GM23338 (cell line): ENCODE results near the gene YPEL3. TPM values are rescaled to one million over a fixed set of nuclear protein-coding genes. Genes with fewer than 3 reads are reported as not detected.

Source experiments
- ATAC-seq: fragments of 200-7000 bp; cut with Tn5 transposase; 3 replicates; pipeline ENCODE4 v1.9.1; 2020
- DNase-seq: peaks from one replicate; pipeline ENCODE4 v3.0.0-alpha.2; 2015; ENCODE audit warnings: low spot score
- H2AFZ ChIP-seq: fragments of 200-600 bp; sonication (generic); 2 replicates; pipeline ENCODE4 v1.8.0; 2016; ENCODE audit warnings: antibody characterized with exemption, mild to moderate bottlenecking, moderate library complexity
- H3F3A ChIP-seq: fragments of 200-600 bp; sonication (generic); replicated peaks from 2 replicates; pipeline ENCODE4 v1.8.0; 2017; ENCODE audit warnings: antibody characterized with exemption, mixed run types, low read depth
- H3K27ac ChIP-seq: fragments of 200-600 bp; sonication (generic); 2 replicates; pipeline ENCODE4 v1.6.1; 2016; ENCODE audit warnings: low read depth
- H3K27me3 ChIP-seq: fragments of 200-600 bp; sonication (generic); 2 replicates; pipeline ENCODE4 v1.8.0; 2016; ENCODE audit warnings: mild to moderate bottlenecking, mixed run types, moderate library complexity; ENCODE audit not compliant: insufficient read depth
- H3K36me3 ChIP-seq: fragments of 200-600 bp; sonication (generic); 2 replicates; pipeline ENCODE4 v1.8.0; 2016; ENCODE audit warnings: mild to moderate bottlenecking; ENCODE audit not compliant: insufficient read depth
- H3K4me1 ChIP-seq: fragments of 200-600 bp; sonication (generic); 2 replicates; pipeline ENCODE4 v1.8.0; 2016; ENCODE audit warnings: mild to moderate bottlenecking, moderate library complexity; ENCODE audit not compliant: insufficient read depth
- H3K4me2 ChIP-seq: fragments of 200-600 bp; sonication (generic); 2 replicates; pipeline ENCODE4 v1.7.1; 2017; ENCODE audit warnings: mixed run types
- H3K4me3 ChIP-seq: fragments of 200-600 bp; sonication (generic); 2 replicates; pipeline ENCODE4 v1.6.1; 2016; ENCODE audit warnings: mixed run types
- H3K79me2 ChIP-seq: fragments of 200-600 bp; sonication (generic); replicated peaks from 2 replicates; pipeline ENCODE4 v1.8.0; 2017; ENCODE audit warnings: mild to moderate bottlenecking; ENCODE audit not compliant: insufficient read depth
- H3K9me2 ChIP-seq: fragments of 200-600 bp; sonication (generic); 2 replicates; pipeline ENCODE4 v1.8.0; 2017; ENCODE audit not compliant: insufficient read depth
- H4K20me1 ChIP-seq: fragments of 200-600 bp; sonication (generic); replicated peaks from 2 replicates; pipeline ENCODE4 v1.8.0; 2017; ENCODE audit warnings: mild to moderate bottlenecking; ENCODE audit not compliant: insufficient read depth
- H3K27ac Mint-ChIP-seq: 2 replicates; pipeline ENCODE4 v1.8.0; 2020; ENCODE audit warnings: inconsistent platforms, mild to moderate bottlenecking, moderate library complexity, mixed read lengths
- H3K27me3 Mint-ChIP-seq: 3 replicates; pipeline ENCODE4 v1.8.0; 2022; ENCODE audit warnings: low read depth, mild to moderate bottlenecking, moderate library complexity, mixed read lengths, inconsistent platforms; ENCODE audit not compliant: insufficient read depth, poor library complexity
- H3K36me3 Mint-ChIP-seq: 3 replicates; pipeline ENCODE4 v1.8.0; 2021; ENCODE audit warnings: low read depth, mild to moderate bottlenecking, inconsistent platforms, moderate library complexity, mixed read lengths
- H3K4me1 Mint-ChIP-seq: 3 replicates; pipeline ENCODE4 v1.8.0; 2020; ENCODE audit warnings: mild to moderate bottlenecking, inconsistent platforms, mixed read lengths
- H3K4me3 Mint-ChIP-seq: 3 replicates; pipeline ENCODE4 v1.8.0; 2021; ENCODE audit warnings: moderate library complexity, mild to moderate bottlenecking, inconsistent platforms, mixed read lengths
- H3K9me3 Mint-ChIP-seq: 3 replicates; pipeline ENCODE4 v1.8.0; 2020; ENCODE audit warnings: moderate library complexity, mild to moderate bottlenecking, inconsistent platforms, mixed read lengths
- CREB1 ChIP-seq: fragments of 250-450 bp; sonication (Bioruptor Pico); IDR thresholded peaks from 2 replicates; pipeline ENCODE4 v1.5.0; 2020; ENCODE audit warnings: low read depth, mild to moderate bottlenecking, moderate library complexity
- ETS1 ChIP-seq: IDR thresholded peaks from 2 replicates; pipeline ENCODE4 v1.6.1; 2016; ENCODE audit warnings: antibody characterized with exemption
- EZH2 ChIP-seq: fragments of 200-600 bp; sonication (generic); IDR thresholded peaks from one replicate; pipeline ENCODE4 v1.8.0; 2017; ENCODE audit warnings: antibody characterized with exemption, mild to moderate bottlenecking, low read depth; ENCODE audit not compliant: unreplicated experiment
- EZH2phosphoT487 ChIP-seq: fragments of 200-600 bp; sonication (generic); IDR thresholded peaks from one replicate; pipeline ENCODE4 v1.8.1; 2018; ENCODE audit warnings: antibody characterized with exemption; ENCODE audit not compliant: unreplicated experiment
- JUNB ChIP-seq: IDR thresholded peaks from one replicate; pipeline ENCODE4 v1.6.1; 2016; ENCODE audit warnings: antibody characterized with exemption; ENCODE audit not compliant: unreplicated experiment
- NANOG ChIP-seq: IDR thresholded peaks from 2 replicates; pipeline ENCODE4 v1.6.1; 2016; ENCODE audit warnings: antibody characterized with exemption, borderline replicate concordance
- POLR2AphosphoS5 ChIP-seq: IDR thresholded peaks from 2 replicates; pipeline ENCODE4 v1.6.1; 2016; ENCODE audit warnings: antibody characterized with exemption, low read depth
- STAT1 ChIP-seq: IDR thresholded peaks from one replicate; pipeline ENCODE4 v1.6.1; 2016; ENCODE audit warnings: antibody characterized with exemption; ENCODE audit not compliant: unreplicated experiment
- ZNF331 ChIP-seq: fragments of 250-450 bp; sonication (Bioruptor Pico); IDR thresholded peaks from 2 replicates; pipeline ENCODE4 v1.5.0; 2020; ENCODE audit warnings: low read depth, mild to moderate bottlenecking, moderate library complexity
- polyA plus RNA-seq: library from polyadenylated mRNA; unstranded; fragments of >200 nt; fragmentation: Nextera tagmentation; extraction: Ambion mirVana; gene quantifications from 2 replicates; pipeline ENCODE4 v1.2.1, GENCODE V29; 2016
- total RNA-seq: library from RNA; depleted of rRNA; stranded (reverse); fragments of >200 nt; shearing (Covaris generic); gene quantifications from 2 replicates; pipeline ENCODE4 v1.2.3, GENCODE V29; 2014
- TF ChIP-seq, protein P1 (sequence below): fragments of 250-450 bp; sonication (Bioruptor Pico); IDR thresholded peaks from 2 replicates; pipeline ENCODE4 v1.5.0; 2020; ENCODE audit warnings: mild to moderate bottlenecking, moderate library complexity
- TF ChIP-seq, protein P2 (sequence below): IDR thresholded peaks from one replicate; pipeline ENCODE4 v1.6.1; 2018; ENCODE audit warnings: antibody characterized with exemption; ENCODE audit not compliant: unreplicated experiment
- TF ChIP-seq, protein P3 (sequence below), 2 experiments: fragments of 200-600 bp in 1 of 2; sonication (generic) in 1 of 2; conservative IDR thresholded peaks; 2 replicates each; pipeline versions ENCODE4 v1.5.1 to v1.6.1; 2016 to 2017; ENCODE audit warnings: antibody characterized with exemption in 2 of 2, low read depth in 2 of 2, mild to moderate bottlenecking in 2 of 2, moderate library complexity in 1 of 2

YPEL3 gene
- total and polyA plus RNA-seq, 2 experiments from 2014 or later: 27.8 to 86.1 TPM

DNA sequence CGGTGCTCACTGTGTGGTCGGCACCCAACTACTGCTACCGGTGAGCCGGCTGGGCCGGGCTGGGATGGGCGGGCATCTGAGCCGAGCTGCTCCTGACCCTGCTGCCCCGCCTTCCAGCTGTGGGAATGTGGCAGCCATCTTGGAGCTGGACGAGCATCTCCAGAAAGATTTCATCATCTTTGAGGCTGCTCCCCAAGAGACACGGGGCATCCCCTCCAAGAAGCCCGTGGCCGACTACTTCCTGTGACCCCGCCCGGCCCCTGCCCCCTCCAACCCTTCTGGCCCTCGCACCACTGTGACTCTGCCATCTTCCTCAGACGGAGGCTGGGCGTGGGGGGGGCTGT is 11.2 kb downstream of the YPEL3 start:
- 0 out of 2 replicates have a peak, but pooled peaks cover 2% of the 10 kb centered on the region for H3F3A ChIP-seq
- H3K36me3 Mint-ChIP-seq: peaks cover 55% of the 10 kb centered on the region
- H3K27me3 Mint-ChIP-seq: peaks cover 19% of the 10 kb centered on the region
- H4K20me1 ChIP-seq: peaks cover 4% of the 10 kb centered on the region
- no peak for ATAC-seq
- no peak for DNase-seq
- H3K4me3 Mint-ChIP-seq: no peak overlapping the region
- no peak overlapping the region for H3K4me3 ChIP-seq
- peaks cover 6% of the 10 kb centered on the region; the same call in 1 of the 2 replicates for H3K4me1 ChIP-seq
- H3K4me2 ChIP-seq: no peak overlapping the region
- no peak overlapping the region for H2AFZ ChIP-seq
- H3K9me2 ChIP-seq: no peaks in the 10 kb centered on the region
- H3K27me3 ChIP-seq: no peaks in the 10 kb centered on the region
- no peak overlapping the region for H3K27ac Mint-ChIP-seq
- no peaks in the 10 kb centered on the region; the same call in 2 of the 3 replicates for H3K9me3 Mint-ChIP-seq
- peaks cover 10% of the 10 kb centered on the region for H3K79me2 ChIP-seq
- no peak for TF ChIP-seq EZH2phosphoT487
- TF ChIP-seq, protein P1, sequence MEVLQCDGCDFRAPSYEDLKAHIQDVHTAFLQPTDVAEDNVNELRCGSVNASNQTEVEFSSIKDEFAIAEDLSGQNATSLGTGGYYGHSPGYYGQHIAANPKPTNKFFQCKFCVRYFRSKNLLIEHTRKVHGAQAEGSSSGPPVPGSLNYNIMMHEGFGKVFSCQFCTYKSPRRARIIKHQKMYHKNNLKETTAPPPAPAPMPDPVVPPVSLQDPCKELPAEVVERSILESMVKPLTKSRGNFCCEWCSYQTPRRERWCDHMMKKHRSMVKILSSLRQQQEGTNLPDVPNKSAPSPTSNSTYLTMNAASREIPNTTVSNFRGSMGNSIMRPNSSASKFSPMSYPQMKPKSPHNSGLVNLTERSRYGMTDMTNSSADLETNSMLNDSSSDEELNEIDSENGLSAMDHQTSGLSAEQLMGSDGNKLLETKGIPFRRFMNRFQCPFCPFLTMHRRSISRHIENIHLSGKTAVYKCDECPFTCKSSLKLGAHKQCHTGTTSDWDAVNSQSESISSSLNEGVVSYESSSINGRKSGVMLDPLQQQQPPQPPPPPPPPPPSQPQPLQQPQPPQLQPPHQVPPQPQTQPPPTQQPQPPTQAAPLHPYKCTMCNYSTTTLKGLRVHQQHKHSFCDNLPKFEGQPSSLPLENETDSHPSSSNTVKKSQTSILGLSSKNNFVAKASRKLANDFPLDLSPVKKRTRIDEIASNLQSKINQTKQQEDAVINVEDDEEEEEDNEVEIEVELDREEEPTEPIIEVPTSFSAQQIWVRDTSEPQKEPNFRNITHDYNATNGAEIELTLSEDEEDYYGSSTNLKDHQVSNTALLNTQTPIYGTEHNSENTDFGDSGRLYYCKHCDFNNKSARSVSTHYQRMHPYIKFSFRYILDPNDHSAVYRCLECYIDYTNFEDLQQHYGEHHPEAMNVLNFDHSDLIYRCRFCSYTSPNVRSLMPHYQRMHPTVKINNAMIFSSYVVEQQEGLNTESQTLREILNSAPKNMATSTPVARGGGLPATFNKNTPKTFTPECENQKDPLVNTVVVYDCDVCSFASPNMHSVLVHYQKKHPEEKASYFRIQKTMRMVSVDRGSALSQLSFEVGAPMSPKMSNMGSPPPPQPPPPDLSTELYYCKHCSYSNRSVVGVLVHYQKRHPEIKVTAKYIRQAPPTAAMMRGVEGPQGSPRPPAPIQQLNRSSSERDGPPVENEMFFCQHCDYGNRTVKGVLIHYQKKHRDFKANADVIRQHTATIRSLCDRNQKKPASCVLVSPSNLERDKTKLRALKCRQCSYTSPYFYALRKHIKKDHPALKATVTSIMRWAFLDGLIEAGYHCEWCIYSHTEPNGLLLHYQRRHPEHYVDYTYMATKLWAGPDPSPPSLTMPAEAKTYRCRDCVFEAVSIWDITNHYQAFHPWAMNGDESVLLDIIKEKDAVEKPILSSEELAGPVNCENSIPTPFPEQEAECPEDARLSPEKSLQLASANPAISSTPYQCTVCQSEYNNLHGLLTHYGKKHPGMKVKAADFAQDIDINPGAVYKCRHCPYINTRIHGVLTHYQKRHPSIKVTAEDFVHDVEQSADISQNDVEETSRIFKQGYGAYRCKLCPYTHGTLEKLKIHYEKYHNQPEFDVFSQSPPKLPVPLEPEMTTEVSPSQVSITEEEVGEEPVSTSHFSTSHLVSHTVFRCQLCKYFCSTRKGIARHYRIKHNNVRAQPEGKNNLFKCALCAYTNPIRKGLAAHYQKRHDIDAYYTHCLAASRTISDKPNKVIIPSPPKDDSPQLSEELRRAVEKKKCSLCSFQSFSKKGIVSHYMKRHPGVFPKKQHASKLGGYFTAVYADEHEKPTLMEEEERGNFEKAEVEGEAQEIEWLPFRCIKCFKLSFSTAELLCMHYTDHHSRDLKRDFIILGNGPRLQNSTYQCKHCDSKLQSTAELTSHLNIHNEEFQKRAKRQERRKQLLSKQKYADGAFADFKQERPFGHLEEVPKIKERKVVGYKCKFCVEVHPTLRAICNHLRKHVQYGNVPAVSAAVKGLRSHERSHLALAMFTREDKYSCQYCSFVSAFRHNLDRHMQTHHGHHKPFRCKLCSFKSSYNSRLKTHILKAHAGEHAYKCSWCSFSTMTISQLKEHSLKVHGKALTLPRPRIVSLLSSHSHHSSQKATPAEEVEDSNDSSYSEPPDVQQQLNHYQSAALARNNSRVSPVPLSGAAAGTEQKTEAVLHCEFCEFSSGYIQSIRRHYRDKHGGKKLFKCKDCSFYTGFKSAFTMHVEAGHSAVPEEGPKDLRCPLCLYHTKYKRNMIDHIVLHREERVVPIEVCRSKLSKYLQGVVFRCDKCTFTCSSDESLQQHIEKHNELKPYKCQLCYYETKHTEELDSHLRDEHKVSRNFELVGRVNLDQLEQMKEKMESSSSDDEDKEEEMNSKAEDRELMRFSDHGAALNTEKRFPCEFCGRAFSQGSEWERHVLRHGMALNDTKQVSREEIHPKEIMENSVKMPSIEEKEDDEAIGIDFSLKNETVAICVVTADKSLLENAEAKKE: no peak
- no peak for TF ChIP-seq STAT1
- TF ChIP-seq, protein P2, sequence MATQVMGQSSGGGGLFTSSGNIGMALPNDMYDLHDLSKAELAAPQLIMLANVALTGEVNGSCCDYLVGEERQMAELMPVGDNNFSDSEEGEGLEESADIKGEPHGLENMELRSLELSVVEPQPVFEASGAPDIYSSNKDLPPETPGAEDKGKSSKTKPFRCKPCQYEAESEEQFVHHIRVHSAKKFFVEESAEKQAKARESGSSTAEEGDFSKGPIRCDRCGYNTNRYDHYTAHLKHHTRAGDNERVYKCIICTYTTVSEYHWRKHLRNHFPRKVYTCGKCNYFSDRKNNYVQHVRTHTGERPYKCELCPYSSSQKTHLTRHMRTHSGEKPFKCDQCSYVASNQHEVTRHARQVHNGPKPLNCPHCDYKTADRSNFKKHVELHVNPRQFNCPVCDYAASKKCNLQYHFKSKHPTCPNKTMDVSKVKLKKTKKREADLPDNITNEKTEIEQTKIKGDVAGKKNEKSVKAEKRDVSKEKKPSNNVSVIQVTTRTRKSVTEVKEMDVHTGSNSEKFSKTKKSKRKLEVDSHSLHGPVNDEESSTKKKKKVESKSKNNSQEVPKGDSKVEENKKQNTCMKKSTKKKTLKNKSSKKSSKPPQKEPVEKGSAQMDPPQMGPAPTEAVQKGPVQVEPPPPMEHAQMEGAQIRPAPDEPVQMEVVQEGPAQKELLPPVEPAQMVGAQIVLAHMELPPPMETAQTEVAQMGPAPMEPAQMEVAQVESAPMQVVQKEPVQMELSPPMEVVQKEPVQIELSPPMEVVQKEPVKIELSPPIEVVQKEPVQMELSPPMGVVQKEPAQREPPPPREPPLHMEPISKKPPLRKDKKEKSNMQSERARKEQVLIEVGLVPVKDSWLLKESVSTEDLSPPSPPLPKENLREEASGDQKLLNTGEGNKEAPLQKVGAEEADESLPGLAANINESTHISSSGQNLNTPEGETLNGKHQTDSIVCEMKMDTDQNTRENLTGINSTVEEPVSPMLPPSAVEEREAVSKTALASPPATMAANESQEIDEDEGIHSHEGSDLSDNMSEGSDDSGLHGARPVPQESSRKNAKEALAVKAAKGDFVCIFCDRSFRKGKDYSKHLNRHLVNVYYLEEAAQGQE: no peak
- TF ChIP-seq ETS1: no peak
- TF ChIP-seq CREB1 (CRISPR knock-in tag): no peak
- TF ChIP-seq POLR2AphosphoS5: no peak
- no peak for TF ChIP-seq EZH2
- no peak for TF ChIP-seq NANOG
- TF ChIP-seq, protein P3, sequence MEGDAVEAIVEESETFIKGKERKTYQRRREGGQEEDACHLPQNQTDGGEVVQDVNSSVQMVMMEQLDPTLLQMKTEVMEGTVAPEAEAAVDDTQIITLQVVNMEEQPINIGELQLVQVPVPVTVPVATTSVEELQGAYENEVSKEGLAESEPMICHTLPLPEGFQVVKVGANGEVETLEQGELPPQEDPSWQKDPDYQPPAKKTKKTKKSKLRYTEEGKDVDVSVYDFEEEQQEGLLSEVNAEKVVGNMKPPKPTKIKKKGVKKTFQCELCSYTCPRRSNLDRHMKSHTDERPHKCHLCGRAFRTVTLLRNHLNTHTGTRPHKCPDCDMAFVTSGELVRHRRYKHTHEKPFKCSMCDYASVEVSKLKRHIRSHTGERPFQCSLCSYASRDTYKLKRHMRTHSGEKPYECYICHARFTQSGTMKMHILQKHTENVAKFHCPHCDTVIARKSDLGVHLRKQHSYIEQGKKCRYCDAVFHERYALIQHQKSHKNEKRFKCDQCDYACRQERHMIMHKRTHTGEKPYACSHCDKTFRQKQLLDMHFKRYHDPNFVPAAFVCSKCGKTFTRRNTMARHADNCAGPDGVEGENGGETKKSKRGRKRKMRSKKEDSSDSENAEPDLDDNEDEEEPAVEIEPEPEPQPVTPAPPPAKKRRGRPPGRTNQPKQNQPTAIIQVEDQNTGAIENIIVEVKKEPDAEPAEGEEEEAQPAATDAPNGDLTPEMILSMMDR (conservative IDR thresholded peaks at IDR 0.05; ENCODE audit: low read depth in 2 of 2): no peak
- no peak for TF ChIP-seq ZNF331 (CRISPR knock-in tag)
- TF ChIP-seq JUNB: no peak
- 0 out of 3 replicates have a peak, but pooled peaks cover 2% of the 10 kb centered on the region for H3K4me1 Mint-ChIP-seq
- 0 out of 2 replicates have a peak overlapping the region, but pooled peaks have one; percentile 32 for H3K27ac ChIP-seq
- peaks cover 4% of the 10 kb centered on the region for H3K36me3 ChIP-seq
